HEK293 (cell line): ENCODE measurements around the gene ST7.

Source experiments
- CTCF ChIA-PET: fragments of 350-600 bp; formaldehyde crosslinking; extraction: SDS; loops from one replicate; lab custom pipeline; 2021; ENCODE audit warnings: antibody characterized with exemption; lab: Yijun Ruan, JAX
- POLR2A ChIA-PET: fragments of 300-600 bp; formaldehyde crosslinking; extraction: SDS; loops from one replicate; lab custom pipeline; 2020; ENCODE audit warnings: antibody characterized with exemption, inconsistent platforms; lab: Yijun Ruan, JAX
- H3K27ac ChIP-seq: fragments of 200-500 bp; sonication (Bioruptor generic); 2 replicates; pipeline ENCODE4 v1.5.1; 2014; ENCODE audit warnings: low read depth, low read length, control low read depth, inconsistent platforms; ENCODE audit errors: extremely low read depth
- H3K36me3 ChIP-seq, 2 experiments: fragments of 200-500 bp in 1 of 2; sonication (Bioruptor generic) in 1 of 2; 1 replicate in 1 of 2; 2 replicates in 1 of 2; pipeline ENCODE4 v1.5.1; 2014 to 2017; ENCODE audit warnings: inconsistent platforms in 2 of 2, low read length in 2 of 2; ENCODE audit not compliant: control insufficient read depth in 2 of 2, insufficient read depth in 1 of 2
- H3K4me1 ChIP-seq: fragments of 200-500 bp; sonication (Bioruptor generic); 2 replicates; pipeline ENCODE4 v1.5.1; 2014; ENCODE audit warnings: mild to moderate bottlenecking, low read length, inconsistent platforms; ENCODE audit not compliant: control insufficient read depth, insufficient read depth
- H3K4me3 ChIP-seq: 2 replicates; pipeline ENCODE4 v1.5.1; 2011; ENCODE audit warnings: low read depth, mild to moderate bottlenecking, control low read depth, low read length, moderate library complexity
- H3K9me3 ChIP-seq: fragments of 200-500 bp; sonication (Bioruptor generic); 2 replicates; pipeline ENCODE4 v1.5.1; 2014; ENCODE audit warnings: low read depth, low read length, inconsistent platforms; ENCODE audit not compliant: control insufficient read depth, insufficient read depth
- HOXA7 ChIP-seq: sonication (generic); formaldehyde crosslinking; IDR thresholded peaks from 2 replicates; pipeline ENCODE4 v1.8.1; 2022; ENCODE audit warnings: missing genetic modification reagents, borderline replicate concordance
- HOXD13 ChIP-seq: sonication (generic); formaldehyde crosslinking; IDR thresholded peaks from 2 replicates; pipeline ENCODE4 v1.8.0; 2022; ENCODE audit warnings: missing genetic modification reagents, borderline replicate concordance
- MEIS1 ChIP-seq: sonication (generic); formaldehyde crosslinking; IDR thresholded peaks from 2 replicates; pipeline ENCODE4 v1.8.1; 2022; ENCODE audit warnings: missing genetic modification reagents, mild to moderate bottlenecking, borderline replicate concordance
- SCRT1 ChIP-seq: fragments of 450-650 bp; formaldehyde crosslinking; IDR thresholded peaks from 2 replicates; pipeline ENCODE4 v1.5.1; 2016; ENCODE audit warnings: missing biosample characterization, missing genetic modification characterization, borderline replicate concordance
- SCRT2 ChIP-seq: fragments of 450-650 bp; formaldehyde crosslinking; IDR thresholded peaks from 2 replicates; pipeline ENCODE4 v1.5.1; 2016; ENCODE audit warnings: missing biosample characterization, missing genetic modification characterization
- TCF7L2 ChIP-seq: IDR thresholded peaks from 2 replicates; pipeline ENCODE4 v1.6.1; 2011; ENCODE audit warnings: low read depth, mild to moderate bottlenecking, inconsistent platforms, low read length, moderate library complexity, borderline replicate concordance
- ZBTB17 ChIP-seq: fragments of 450-650 bp; formaldehyde crosslinking; IDR thresholded peaks from 2 replicates; pipeline ENCODE4 v1.5.1; 2016; ENCODE audit warnings: missing biosample characterization, missing genetic modification characterization
- ZBTB49 ChIP-seq: fragments of 450-650 bp; formaldehyde crosslinking; IDR thresholded peaks from 2 replicates; pipeline ENCODE4 v1.5.1; 2016; ENCODE audit warnings: missing biosample characterization, missing genetic modification characterization, low read depth
- ZFP69B ChIP-seq: fragments of 450-650 bp; formaldehyde crosslinking; IDR thresholded peaks from 2 replicates; pipeline ENCODE4 v1.5.1; 2016; ENCODE audit warnings: missing biosample characterization, missing genetic modification characterization
- ZNF155 ChIP-seq: fragments of 450-650 bp; formaldehyde crosslinking; IDR thresholded peaks from 2 replicates; pipeline ENCODE4 v1.5.1; 2016; ENCODE audit warnings: missing biosample characterization, missing genetic modification characterization
- ZNF157 ChIP-seq: fragments of 450-650 bp; formaldehyde crosslinking; IDR thresholded peaks from 2 replicates; pipeline ENCODE4 v1.5.1; 2016; ENCODE audit warnings: missing biosample characterization, missing genetic modification characterization
- ZNF184 ChIP-seq: fragments of 450-650 bp; IDR thresholded peaks from 2 replicates; pipeline ENCODE4 v1.5.1; 2018; ENCODE audit warnings: missing biosample characterization, mild to moderate bottlenecking, missing genetic modification characterization
- ZNF223 ChIP-seq: fragments of 450-650 bp; formaldehyde crosslinking; IDR thresholded peaks from 2 replicates; pipeline ENCODE4 v1.5.1; 2016; ENCODE audit warnings: missing biosample characterization, missing genetic modification characterization
- ZNF248 ChIP-seq: fragments of 450-650 bp; formaldehyde crosslinking; IDR thresholded peaks from 2 replicates; pipeline ENCODE4 v1.5.1; 2017; ENCODE audit warnings: missing biosample characterization, missing genetic modification characterization
- ZNF473 ChIP-seq: fragments of 450-650 bp; formaldehyde crosslinking; IDR thresholded peaks from 2 replicates; pipeline ENCODE4 v1.5.1; 2017; ENCODE audit warnings: missing biosample characterization, missing genetic modification characterization
- ZNF488 ChIP-seq: fragments of 450-650 bp; formaldehyde crosslinking; IDR thresholded peaks from 2 replicates; pipeline ENCODE4 v1.5.1; 2016; ENCODE audit warnings: missing biosample characterization, missing genetic modification characterization
- ZNF501 ChIP-seq: fragments of 450-650 bp; formaldehyde crosslinking; IDR thresholded peaks from 2 replicates; pipeline ENCODE4 v1.5.1; 2016; ENCODE audit warnings: missing biosample characterization, missing genetic modification characterization
- ZNF510 ChIP-seq: fragments of 450-650 bp; formaldehyde crosslinking; IDR thresholded peaks from 2 replicates; pipeline ENCODE4 v1.5.1; 2018; ENCODE audit warnings: mild to moderate bottlenecking, missing genetic modification characterization, missing biosample characterization; ENCODE audit not compliant: insufficient replicate concordance
- ZNF707 ChIP-seq: fragments of 450-650 bp; formaldehyde crosslinking; IDR thresholded peaks from 2 replicates; pipeline ENCODE4 v1.5.1; 2016; ENCODE audit warnings: missing biosample characterization, missing genetic modification characterization
- ZNF791 ChIP-seq: fragments of 450-650 bp; formaldehyde crosslinking; IDR thresholded peaks from 2 replicates; pipeline ENCODE4 v1.5.1; 2016; ENCODE audit warnings: missing biosample characterization, missing genetic modification characterization
- ZNF843 ChIP-seq: fragments of 450-650 bp; formaldehyde crosslinking; IDR thresholded peaks from 2 replicates; pipeline ENCODE4 v1.5.1; 2016; ENCODE audit warnings: missing biosample characterization, missing genetic modification characterization
- ZSCAN23 ChIP-seq: fragments of 450-650 bp; formaldehyde crosslinking; IDR thresholded peaks from 2 replicates; pipeline ENCODE4 v1.5.1; 2016; ENCODE audit warnings: missing biosample characterization, missing genetic modification characterization
- TF ChIP-seq, protein P1 (sequence below): fragments of 450-650 bp; formaldehyde crosslinking; IDR thresholded peaks from 2 replicates; pipeline ENCODE4 v1.5.1; 2017; ENCODE audit warnings: missing biosample characterization, mild to moderate bottlenecking, missing genetic modification characterization, moderate library complexity
- TF ChIP-seq, protein P2 (sequence below): fragments of 450-650 bp; formaldehyde crosslinking; conservative IDR thresholded peaks from 2 replicates; pipeline ENCODE4 v1.5.1; 2016; ENCODE audit warnings: low read depth, missing biosample characterization, missing genetic modification characterization

Gene ST7

DNA sequence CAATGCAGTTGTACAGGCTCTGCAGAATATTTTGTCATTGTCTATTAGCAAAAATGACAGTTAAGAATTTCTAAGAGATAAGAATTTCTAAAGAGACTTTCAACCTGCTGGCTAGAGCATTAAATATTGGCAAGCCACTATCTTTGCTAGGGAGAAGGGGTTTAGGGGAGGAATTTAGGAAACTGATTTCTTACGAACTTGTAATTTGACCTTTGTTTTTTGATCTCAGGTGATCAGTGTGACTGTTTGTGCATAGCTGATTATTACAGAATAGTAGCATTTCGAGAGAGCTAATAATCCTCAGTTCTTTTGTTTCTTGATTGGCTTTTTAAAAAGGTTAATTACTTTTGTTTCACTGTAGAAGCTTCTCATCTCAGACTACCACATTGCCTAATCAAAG, 68.1 kb downstream of the ST7 start:
- ChIA-PET CTCF (interaction anchor here (0.7 to 1.4 kb wide), 2 partner anchors 10 to 33 kb away, joined by 4 to 15 read pairs; no protein-coding TSS in a partner anchor), POLR2A (no interaction called here)
- Histone ChIP-seq H3K9me3 (no peaks in the 10 kb centered on the region), H3K27ac (no peak overlapping the region), H3K4me1 (peaks cover 6% of the 10 kb centered on the region; the same call in 1 of the 2 replicates), H3K36me3 (no peaks in the 10 kb centered on the region), H3K4me3 (no peak overlapping the region)
- TF ChIP-seq ZNF473 (tag by site-specific recombination) (no peak), ZNF791 (tag by site-specific recombination) (no peak), ZNF157 (tag by site-specific recombination) (no peak), SCRT1 (tag by site-specific recombination) (no peak), HOXD13 (no peak), ZFP69B (tag by site-specific recombination) (no peak), ZNF707 (tag by site-specific recombination) (no peak)

- TF ChIP-seq TCF7L2 (no peak), ZNF510 (tag by site-specific recombination) (no peak), ZNF843 (tag by site-specific recombination) (no peak), HOXA7 (CRISPR knock-in tag) (no peak), ZNF248 (tag by site-specific recombination) (no peak), ZBTB49 (tag by site-specific recombination) (no peak), ZNF501 (tag by site-specific recombination) (no peak), MEIS1 (CRISPR knock-in tag) (no peak), SCRT2 (tag by site-specific recombination) (no peak), ZSCAN23 (tag by site-specific recombination) (no peak), ZNF223 (no peak)
- TF ChIP-seq, protein P1, sequence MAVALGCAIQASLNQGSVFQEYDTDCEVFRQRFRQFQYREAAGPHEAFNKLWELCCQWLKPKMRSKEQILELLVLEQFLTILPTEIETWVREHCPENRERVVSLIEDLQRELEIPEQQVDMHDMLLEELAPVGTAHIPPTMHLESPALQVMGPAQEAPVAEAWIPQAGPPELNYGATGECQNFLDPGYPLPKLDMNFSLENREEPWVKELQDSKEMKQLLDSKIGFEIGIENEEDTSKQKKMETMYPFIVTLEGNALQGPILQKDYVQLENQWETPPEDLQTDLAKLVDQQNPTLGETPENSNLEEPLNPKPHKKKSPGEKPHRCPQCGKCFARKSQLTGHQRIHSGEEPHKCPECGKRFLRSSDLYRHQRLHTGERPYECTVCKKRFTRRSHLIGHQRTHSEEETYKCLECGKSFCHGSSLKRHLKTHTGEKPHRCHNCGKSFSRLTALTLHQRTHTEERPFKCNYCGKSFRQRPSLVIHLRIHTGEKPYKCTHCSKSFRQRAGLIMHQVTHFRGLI = no peak
- TF ChIP-seq, all 188 proteins: peak for 0
- Histone ChIP-seq H3K4me3 (no peak overlapping the region), H3K36me3 (no peaks in the 10 kb centered on the region), H3K27ac (no peak overlapping the region), H3K9me3 (no peaks in the 10 kb centered on the region), H3K4me1 (peaks cover 6% of the 10 kb centered on the region; the same call in 1 of the 2 replicates)
- ChIA-PET POLR2A (no interaction called here), CTCF (interaction anchor here (0.6 to 1.4 kb wide), 2 partner anchors 10 to 64 kb away, joined by 3 to 15 read pairs; no protein-coding TSS in a partner anchor)
These were observed 68.7 kb downstream of the ST7 start for GRCh38 chr7:117021986-117022385.

DNA sequence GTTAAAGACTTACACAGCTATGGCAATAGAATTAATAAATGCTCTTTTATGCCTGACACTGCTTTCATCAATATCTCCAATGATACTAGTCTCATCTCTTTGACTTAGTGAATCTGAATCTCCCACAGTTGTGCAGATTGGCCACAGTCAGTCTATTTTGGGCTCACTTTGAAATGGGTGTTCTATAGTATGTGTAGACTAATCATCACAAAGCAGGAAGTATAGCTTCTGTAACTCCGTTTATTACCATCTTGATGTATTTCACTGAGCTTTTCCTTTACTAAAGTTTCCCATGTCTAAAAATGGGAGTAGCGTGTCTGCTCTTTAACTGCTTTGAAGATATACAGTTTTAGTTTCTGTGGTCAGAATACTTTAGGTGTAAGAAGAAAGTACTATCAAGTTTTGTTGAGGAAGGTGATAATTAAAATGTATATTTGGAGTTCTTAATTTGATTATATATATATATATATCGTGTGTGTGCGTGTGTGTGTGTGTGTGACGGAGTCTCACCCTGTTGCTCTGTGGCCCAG, 70.1 kb downstream of the ST7 start:
- ChIA-PET CTCF (no interaction called here), POLR2A (no interaction called here)
- Histone ChIP-seq H3K9me3 (no peaks in the 10 kb centered on the region), H3K4me1 (peaks cover 6% of the 10 kb centered on the region; the same call in 1 of the 2 replicates), H3K27ac (no peak overlapping the region), H3K4me3 (no peak overlapping the region), H3K36me3 (no peaks in the 10 kb centered on the region)
- TF ChIP-seq ZBTB17 (no peak), ZNF473 (tag by site-specific recombination) (no peak), ZNF184 (tag by site-specific recombination) (no peak), ZNF155 (tag by site-specific recombination) (no peak), ZNF488 (tag by site-specific recombination) (no peak)
- TF ChIP-seq, protein P2, sequence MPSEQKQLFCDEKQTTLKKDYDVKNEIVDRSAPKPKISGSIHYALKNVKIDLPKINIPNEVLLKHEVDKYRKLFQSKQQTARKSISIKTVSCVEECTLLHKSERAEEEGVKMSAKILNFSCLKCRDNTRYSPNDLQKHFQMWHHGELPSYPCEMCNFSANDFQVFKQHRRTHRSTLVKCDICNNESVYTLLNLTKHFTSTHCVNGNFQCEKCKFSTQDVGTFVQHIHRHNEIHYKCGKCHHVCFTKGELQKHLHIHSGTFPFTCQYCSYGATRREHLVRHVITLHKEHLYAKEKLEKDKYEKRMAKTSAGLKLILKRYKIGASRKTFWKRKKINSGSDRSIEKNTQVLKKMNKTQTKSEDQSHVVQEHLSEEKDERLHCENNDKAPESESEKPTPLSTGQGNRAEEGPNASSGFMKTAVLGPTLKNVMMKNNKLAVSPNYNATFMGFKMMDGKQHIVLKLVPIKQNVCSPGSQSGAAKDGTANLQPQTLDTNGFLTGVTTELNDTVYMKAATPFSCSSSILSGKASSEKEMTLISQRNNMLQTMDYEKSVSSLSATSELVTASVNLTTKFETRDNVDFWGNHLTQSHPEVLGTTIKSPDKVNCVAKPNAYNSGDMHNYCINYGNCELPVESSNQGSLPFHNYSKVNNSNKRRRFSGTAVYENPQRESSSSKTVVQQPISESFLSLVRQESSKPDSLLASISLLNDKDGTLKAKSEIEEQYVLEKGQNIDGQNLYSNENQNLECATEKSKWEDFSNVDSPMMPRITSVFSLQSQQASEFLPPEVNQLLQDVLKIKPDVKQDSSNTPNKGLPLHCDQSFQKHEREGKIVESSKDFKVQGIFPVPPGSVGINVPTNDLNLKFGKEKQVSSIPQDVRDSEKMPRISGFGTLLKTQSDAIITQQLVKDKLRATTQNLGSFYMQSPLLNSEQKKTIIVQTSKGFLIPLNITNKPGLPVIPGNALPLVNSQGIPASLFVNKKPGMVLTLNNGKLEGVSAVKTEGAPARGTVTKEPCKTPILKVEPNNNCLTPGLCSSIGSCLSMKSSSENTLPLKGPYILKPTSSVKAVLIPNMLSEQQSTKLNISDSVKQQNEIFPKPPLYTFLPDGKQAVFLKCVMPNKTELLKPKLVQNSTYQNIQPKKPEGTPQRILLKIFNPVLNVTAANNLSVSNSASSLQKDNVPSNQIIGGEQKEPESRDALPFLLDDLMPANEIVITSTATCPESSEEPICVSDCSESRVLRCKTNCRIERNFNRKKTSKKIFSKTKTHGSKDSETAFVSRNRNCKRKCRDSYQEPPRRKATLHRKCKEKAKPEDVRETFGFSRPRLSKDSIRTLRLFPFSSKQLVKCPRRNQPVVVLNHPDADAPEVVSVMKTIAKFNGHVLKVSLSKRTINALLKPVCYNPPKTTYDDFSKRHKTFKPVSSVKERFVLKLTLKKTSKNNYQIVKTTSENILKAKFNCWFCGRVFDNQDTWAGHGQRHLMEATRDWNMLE (tag by site-specific recombination) = no peak
